ENCODE data around the gene ALOX5.
"Not testable (repeated sequence)": the region's sequence is repeated elsewhere in the genome, so short reads cannot be mapped to it uniquely, and the experiment has no call there.

ALOX5 gene

DNA sequence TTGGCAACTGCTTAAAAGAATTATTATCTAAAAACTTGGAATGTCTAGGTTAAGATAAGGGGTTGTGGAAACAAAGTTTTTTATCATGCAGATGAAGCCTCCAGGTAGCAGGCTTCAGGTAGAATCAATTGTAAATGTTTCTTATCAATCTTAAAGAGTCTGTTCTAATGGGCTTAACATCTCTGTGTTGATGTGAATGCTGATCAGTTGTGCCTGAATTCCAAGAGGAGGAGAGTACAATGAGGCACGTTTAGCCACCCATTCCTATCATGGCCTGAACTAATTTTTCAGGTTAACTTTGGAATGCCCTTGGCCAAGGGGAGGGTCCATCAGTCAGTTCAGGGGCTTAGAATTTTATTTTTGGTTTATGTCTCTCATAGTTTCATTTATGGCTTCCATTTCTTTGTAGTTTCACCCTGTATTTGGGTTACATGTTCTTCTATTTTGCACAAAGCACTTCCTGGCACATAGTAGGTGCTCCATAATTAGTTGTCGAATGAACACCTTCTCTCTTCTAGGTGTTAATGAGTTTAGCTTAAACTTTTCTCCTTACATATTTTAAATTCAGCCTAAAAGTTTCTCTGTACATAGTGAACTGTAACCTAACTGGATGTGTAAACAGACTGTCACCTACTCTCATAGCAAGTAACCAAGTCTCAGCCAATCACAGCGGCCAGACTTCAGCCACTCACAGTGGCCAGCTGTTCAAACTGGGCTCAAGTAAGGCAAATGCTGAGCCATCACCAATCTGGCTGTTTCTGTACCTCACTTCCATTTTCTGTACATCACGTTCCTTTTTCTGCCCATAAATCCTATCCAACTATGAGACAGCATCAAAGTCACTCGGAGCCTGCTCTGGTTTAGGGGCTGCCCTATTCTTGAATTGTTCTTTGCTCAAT, 34.7 kb downstream of the ALOX5 start:
- DNase-seq, result no peak

DNA sequence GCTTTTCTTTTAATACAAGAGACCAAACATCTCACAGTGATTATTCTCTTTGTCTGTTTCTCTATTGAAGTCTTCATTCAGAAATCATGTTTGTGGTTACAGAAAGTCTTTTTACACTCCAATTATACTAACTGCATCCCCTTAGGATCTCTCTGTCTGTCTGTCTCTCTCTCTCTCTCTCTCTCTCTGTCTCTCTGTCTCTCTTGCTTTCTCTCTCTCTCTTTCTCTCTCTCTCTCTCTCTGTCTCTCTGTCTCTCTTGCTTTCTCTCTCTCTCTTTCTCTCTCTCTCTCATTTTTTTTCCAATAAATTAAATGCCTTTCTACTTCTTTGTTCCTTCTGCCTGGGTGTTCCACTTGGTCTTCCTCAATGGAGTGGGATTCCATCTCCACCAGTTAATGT, 35.3 kb downstream of the ALOX5 start:
- not testable (repeated sequence) for DNase-seq

DNA sequence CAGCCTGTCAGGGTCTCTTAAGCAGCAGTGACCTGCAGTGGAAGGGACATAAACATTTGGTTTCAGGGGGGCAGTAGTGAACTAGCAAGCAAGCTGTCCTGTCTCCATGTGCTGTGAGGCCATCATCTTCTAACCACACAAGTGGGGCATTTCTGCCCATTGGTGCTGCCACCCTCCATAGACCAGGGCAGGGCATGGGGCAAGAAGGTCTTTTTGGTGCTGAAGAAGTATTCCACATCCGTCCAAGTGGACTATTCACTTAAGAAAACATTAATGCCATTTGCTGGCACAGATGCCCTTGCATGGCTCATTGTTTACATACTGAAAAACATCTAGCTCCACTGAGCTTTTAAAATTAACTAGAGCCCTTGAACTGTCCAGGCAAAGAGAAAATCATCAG, 35.8 kb downstream of the ALOX5 start:
- no peak for DNase-seq

DNA sequence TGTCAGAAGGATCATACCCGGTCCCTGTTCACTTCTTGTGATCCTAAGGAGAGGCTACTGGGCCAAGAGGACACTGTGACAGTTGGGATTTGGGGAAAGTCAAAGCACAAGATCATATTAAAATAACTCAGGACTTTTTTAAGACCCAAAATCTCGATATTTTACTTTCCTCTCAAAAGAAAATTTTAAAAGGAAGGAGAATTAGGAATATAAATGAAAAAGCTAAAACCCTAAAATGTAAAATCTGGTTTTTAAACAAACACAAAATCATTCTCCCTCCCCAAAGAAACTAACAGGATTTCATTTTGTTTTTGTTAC, 36.4 kb downstream of the ALOX5 start:
- DNase-seq, result no peak

DNA sequence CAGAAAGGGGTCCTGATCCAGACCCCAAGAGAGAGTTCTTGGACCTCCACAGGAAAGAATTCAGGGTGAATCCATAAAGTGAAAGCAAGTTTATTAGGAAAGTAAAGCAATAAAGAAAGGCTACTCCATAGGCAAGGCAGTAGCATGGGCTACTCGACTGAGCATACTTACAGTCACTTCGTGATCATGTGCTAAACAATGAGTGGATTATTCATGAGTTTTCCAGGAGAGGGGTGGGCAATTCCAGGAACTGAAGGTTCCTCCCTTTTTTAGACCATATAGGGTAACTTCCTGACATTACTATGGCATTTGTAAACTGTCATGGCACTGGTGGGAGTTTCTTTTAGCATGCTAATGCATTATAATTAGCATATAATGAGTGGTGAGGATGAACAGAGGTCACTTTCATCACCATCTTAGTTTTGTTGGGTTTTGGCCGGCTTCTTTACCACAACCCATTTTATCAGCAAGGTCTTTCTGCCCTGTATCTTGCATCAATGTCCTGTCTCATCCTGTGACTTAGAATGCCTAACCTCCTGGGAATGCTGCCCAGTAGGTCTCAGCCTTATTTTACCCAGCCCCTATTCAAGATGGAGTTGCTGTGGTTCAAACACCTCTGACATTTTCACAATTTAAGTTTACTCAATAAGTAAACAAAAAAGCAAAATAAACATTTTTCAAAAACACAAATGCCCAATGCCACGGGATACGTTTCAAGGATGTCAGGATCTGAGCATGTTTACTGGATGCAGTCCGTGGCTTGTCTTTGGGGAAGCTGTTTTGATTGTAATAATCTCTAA, 37.0 kb downstream of the ALOX5 start:
- DNase-seq, result no peak

DNA sequence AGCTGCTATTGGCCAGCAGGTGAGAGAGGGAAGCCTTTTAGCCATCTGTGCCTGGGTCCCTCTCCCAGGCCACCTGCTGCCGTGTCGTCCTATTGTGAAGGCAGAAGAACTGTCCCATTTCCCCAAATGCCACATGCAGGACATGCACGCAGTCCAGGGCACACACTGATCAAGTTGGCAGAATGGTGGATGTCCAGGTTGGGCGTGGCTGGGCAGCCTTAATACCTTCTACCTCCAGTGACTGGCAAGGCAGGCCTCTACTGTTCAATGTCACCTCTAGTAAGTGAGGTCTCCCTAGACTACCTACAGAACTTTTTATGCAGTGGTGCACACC, 37.6 kb downstream of the ALOX5 start:
- no peak for DNase-seq

DNA sequence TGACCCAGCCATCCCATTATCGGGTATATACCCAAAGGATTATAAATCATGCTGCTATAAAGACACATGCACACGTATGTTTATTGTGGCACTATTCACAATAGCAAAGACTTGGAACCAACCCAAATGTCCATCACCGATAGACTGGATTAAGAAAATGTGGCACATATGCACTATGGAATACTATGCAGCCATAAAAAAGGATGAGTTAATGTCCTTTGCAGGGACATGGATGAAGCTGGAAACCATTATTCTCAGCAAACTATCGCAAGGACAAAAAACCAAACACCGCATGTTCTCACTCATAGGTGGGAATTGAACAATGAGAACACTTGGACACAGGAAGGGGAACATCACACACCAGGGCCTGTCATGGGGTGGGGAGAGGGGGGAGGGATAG, 41.0 kb downstream of the ALOX5 start:
- not testable (repeated sequence) for DNase-seq

DNA sequence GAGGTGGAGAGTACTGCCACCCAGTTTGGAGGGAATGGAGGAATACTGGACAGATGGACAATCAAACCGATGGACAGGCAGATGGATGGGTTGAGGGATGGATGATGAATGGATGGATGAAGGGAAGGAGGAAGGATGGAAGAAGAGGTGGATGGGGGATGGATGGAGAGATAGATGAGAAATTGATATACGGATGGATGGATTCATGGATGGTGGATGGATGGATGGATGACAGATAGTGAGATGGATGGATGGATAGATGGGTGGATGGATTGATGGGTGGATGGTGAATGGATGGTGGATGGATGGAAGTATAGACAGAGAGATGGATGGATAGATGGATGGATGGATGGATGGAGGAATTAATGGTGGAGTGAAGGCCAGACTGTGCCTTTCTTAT, 42.6 kb downstream of the ALOX5 start:
- no peak for DNase-seq

DNA sequence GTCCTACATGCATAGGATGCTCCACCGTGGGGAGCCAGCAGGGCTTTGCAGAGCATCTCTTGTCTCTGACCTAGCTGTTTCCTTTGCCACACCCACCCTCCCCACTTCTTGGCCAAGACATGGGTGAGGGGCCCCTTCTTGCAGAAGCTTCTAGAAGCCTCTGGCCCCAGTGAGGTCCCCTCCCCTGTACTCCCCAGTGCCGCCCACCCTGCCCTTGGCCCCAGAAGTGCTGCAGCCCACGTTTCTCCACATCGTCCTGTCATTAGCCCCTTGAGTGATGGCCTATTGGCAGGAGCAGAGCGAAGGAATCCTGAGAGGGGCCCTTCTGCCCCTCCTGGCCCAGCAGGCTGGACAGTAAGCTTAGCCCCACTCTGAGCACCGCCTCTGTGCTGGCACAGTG, 43.7 kb downstream of the ALOX5 start:
- no peak for DNase-seq

DNA sequence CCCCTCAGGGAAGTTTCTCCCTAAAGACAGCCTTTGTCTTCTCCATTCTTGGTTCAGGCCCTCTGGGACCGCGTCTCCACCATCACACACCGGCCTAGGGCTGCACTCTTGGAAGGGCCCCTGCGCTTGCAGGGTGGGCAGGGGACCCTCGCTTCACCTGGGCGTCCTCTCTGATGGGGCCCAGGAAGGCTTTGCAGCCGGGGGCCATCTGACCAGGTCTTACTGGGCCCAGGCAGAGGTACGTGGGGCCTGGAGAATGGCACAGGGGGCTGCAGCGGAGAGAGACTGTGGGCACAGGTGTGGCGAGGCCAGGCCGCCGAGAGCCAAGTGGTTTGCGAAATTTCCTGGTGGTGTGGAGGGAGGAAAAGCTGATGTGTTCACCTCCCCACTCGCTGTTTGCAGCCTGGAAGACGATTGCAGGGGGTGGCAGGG, 44.4 kb downstream of the ALOX5 start:
- no peak for DNase-seq

DNA sequence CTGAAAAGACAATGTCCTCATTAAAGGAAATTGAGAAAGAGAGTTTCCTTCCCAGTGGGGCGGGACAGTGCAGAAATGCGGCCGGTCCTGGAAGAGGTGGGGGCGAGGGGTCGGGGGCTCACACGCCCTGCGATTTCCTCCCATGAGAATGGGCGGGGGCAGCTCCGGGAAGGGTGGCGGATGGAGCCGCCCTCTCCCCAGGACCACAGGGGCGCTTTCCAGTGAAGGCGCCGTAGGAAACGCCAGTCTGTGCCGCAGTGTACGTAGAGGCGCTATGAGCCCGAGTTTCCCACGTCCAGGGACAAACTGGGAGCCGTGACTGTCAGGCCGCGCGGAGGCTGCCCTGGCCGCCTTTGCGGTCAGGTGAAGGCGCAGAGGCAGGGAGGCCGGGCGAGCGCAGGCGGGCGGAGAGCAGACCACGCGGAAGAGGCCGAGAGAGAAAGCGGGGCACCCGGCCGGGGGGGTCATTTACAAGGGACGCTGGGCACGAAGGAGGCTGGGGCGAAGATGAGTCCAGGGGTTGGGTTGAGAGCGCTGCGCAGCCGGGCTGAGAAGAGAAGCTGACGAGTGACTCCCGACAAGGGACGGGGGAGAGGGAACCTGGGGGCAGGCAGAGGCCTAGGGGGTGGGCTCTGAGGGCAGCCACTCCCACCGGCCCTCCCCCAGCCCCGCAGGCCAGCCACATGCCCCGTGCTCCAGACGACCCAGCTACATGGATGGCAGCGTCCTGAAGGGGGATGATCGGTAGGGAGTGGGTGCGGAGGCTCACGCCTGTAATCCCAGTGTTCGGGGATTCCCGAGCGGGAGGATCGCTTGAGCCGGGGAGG, 45.0 kb downstream of the ALOX5 start:
- DNase-seq, result peak; percentile 21

DNA sequence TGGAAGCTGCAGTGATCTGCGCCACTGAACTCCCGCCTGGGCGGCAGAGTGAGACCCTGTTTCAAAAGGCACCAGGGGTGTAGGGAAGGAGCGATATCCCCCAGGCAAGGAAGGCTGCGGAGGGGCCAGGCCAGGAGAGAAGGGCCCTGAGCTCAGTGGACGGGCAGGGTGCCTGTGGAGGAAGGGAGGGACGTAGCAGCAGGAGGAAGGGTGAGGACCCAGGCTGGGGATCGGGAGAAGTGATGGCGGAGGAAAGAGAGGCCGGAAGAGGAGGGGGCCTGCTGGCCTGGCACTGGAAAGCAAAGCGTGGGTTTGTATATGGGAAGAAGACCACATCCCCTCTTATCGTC, 45.6 kb downstream of the ALOX5 start:
- DNase-seq, result no peak

DNA sequence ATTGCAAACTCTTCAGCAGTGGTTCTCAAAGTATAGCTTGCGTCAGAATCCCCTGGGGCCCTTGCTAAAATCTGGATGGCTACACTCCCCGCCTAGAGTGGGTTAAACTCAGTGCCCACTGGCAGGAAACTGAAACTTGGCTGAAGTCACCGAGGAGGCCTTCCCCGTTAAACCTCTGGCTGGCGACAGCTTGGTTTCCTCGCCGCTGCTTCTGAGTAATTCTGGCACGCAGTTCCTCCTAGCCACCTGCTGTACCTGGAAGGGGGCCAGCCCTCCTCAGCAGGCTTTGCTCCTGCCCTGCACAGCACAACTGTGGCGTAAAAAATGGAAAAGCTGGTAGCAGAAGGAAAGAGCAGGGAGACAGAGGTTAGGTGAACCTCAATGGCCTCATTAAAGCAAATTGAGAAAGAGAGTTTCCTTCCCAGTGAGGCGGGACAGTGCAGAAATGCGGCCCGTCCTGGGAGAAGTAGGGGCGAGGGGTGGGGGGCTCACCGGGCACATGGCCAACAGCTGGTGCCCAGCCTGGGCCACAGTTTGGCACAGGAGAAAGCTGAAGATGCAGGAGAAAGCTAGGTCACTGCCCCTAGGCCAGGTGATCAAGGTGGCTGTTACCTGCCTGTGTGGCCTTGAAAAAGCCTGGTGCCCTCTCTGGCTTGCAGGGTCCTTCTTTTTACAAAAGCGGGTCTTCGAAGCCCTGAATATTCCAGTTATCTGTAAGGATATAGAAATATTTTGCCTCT, 46.6 kb downstream of the ALOX5 start:
- DNase-seq, result peak; percentile 81

DNA sequence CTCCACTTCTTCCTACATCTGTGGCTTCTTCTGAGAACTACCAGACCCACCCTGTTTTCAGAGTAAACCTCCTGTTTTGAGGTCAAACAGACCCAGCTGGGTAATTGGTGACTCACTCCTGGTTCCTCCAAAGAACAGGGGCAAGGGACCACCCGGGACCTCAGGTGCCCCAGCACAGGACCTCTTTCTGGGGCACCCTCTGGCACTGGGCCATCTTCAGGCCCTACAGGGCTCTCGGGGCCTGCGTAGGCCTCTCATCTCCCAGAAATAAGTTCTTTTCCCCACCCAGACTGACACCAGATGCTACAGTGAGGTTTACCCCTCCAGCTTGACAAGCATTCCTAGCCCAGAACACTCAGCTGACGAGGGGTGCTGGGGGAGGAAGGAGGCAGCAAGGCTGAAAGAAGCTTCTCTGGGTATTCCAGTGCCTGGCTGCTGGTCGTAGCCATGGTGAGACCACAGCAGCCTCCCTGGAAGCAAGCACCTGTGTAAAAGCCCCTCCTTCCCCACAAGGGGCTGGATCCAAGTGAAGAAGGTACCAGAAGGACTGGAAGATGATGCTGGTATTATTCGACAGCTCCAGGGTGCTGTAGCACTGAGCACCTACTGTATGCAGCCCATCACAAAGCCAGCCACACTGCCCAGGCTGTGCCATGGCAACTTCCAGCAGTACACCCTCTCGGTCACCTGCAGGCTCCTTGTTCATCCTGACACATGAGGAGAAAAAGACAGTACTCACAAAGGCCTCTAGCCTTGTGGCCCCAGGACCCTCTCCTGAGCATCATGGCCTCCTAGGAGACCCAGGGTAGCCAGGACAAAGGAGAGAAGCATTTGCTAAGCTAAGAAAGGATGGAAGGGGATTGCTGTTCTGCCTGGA, 47.4 kb downstream of the ALOX5 start:
- no peak for DNase-seq

DNA sequence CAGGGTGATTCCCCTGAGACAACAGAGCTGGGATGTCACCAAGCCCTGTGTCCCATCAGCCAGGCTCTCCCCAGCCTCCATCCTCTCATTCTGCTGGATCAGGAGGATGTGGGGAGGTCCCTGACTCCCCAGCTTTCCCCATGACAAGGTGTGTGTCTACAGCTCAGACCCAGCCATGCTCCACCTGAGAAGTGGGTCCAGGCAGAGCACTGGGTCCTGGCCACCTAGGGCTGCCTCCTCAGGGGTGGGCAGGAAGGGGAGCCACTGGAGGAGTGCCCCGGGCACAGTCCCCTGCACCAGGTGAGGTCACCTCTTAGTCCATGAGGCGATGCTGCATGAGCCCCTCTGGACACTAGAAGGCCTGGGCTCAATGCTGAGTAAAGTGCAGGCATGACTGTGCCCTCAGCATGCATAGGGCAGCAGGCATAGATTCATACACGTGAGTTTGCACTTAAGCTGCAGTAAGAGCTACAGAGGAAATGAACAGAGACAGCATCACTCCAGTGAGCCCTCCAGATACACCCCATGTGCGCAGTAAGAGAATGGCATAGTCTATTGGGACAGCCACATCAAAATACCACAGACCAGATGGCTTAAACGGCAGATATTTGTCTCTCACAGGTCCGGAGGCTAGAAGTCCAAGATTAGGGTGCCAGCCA, 48.3 kb downstream of the ALOX5 start:
- no peak for DNase-seq

DNA sequence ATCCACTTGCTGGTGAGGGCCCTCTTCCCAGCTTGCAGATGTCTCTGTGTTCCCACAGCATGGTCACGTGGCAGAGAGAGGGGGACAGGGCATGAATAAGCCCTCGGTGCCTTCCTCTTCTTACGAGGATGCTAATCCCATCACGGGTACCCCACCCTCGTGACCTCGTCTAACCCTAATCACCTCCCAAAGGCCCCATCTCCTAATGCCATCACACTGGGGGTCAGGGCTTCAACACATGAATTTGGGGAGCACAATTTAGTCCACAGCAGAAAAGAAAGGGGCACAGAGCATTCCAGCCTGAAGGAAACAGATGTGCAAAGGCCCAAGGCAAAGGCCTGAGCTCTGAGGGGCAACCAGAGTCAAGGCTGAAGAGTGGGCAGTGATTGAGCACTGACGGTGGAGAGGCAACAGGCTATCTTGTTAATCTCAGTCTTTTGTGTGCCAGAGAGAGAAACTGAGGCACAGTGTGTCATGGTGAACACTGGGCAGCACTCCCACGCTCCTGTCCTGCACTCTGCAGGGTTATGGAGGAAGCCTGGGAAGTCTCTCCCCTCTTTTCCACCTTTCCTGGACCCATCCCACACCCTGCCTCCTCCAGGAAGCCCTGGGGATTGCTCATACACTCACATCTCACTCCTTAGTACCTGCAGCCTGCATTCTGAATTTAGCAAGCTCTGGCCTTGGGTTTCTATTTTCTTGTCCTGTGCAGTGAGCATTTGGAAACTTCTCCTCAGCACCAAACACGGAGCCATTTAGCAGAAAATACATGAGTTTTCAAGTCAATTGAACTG, 49.0 kb downstream of the ALOX5 start:
- no peak for DNase-seq

DNA sequence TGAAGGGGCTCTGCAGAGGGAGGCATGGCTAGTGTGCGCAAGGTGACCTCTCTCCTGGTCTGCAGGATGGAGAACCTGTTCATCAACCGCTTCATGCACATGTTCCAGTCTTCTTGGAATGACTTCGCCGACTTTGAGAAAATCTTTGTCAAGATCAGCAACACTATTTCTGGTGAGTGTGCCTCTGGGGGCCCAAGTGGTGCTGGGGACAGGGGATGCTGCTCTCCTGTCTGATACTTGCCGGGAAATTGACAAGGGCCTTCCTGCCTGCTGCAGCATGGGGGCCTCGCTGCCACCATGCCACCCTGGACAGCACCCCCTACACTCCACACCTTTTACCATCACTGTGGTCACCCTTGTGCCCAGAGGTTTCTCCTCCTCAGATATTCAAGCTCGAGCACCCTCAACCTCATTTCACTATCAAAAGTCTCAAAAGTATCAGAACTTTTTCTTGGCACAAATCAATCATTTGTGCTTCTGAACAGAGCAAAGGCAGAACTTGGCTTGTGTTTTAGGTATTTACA, 50.0 kb downstream of the ALOX5 start:
- no peak for DNase-seq

DNA sequence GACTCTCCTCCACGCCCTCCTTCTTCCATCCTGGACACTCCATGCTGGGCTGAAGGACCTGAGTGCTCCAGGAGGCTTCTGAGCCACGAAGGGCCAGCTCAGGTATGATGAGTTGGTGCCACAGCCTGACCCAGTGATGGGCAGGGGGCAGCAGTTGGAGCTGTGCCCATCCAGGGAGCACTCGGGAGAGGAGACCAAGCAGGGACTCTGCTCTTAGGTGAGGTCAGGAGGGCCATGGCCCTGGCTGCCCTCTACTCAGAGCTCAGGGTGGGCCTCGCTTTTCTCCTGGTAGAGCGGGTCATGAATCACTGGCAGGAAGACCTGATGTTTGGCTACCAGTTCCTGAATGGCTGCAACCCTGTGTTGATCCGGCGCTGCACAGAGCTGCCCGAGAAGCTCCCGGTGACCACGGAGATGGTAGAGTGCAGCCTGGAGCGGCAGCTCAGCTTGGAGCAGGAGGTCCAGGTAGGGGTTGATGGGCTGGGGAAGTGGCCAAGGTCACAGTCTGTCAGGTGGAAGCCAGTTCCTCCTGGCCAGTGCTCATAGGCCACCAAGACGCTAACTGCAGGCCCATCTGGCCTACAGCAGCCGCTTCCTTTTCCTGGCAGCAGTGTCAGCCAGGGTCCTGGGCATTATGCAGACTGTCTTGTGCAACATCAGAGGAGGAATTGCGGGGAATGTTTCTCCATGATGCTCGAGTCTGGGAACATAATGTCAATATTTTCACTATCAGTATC, 50.8 kb downstream of the ALOX5 start:
- no peak for DNase-seq
